Hematopoietic multipotent progenitor cell treated with erythropoietin and hydrocortisone succinate and interleukin-3 and kit ligand, for 4 days (in vitro differentiated cells): ENCODE results near the gene RAPH1.

Source experiments
- DNase-seq: peaks from one replicate; pipeline ENCODE4 v3.0.0-alpha.2; 2015

The RAPH1 gene

GRCh38 chr2:203360833-203361430 is 174.2 kb downstream of the RAPH1 start:
- DNase-seq = no peak

- DNase-seq = no peak
These were observed 175.7 kb downstream of the RAPH1 start for GRCh38 chr2:203359450-203359849.

DNA sequence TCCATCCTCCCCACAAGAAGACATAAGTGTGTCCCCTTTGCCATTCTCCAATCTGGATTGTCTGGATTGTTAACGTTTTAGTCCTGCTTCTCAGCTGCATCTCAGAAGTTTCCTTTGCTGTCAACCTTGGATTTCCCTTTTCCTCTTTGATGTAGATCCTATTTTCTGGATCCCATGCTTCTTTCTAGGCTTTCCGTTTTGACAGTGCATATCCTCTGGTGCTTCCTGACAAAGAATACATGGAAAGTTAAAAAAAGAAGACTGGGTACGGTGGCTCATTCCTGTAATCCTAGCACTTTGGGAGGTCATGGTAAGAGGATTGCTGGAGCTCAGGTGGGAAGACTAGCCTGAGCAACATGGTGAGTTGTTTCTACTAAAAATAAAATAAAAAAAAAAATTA is 180.1 kb downstream of the RAPH1 start:
- no peak for DNase-seq

DNA sequence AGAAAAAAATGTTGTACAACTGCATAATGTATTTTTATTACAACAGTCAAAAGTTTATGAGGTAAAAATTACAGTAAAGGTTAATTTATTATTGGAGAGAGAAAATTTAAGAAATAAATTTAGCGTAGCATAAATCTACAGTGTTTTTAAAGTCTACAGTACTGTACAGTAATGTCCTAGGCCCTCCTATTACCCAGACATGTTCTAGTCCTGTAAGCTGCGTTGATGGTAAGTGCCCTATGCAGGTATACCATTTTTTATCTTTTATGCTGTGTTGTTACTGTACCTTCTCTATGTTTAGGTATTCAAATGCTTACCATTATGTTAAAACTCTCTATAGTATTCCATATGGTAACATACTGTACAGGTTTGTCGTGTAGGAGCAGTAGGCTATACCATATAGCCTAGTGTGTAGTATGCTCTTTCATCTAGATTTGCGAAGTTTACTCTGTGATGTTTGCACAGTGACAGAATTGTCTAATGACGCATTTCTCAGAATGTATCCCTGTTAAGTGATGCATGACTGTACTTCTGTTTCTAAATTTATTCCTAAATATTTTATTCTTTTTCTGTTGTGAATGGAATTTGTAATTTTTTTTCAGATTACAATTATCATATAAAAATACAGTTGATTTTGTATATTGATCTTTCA is 182.4 kb downstream of the RAPH1 start:
- no peak for DNase-seq

DNA sequence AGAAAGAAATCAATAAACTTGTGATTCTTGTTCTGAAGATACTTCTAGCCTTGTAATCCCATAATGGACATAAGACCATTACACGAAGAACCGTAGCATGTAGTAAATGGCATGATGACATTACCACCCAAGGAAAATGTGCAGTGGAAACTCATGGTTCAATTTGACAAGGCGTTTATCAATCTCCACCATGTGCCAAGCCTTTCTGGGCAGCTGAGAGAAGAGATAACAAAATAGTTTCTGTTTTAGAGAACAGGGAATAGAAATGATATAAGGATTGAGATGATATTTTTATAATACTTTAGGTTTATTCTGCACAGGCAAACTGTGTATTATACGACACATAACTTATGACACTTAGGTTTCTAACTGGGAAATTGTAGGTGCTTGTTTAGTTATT is 187.7 kb downstream of the RAPH1 start:
- DNase-seq = peak; percentile 92

DNA sequence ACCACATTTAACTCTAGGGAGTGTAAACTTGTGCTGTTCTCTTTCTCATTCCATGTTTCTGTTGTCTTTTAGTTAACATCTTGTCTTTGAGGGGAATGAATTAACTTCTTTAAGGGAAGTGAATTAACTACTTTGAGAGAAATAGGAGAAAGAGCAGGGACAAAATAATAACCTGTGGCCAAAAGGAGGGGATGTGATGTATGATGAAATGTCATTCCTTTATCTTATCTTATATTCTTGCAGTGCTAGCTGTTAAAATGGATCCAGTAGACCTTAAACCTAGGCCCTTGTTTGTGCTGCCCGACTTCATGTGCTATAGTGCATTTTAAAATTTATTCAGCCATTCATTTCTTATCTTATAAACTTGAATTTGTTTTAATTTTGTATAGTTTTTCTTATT is 188.5 kb downstream of the RAPH1 start:
- DNase-seq = peak; percentile 7

DNA sequence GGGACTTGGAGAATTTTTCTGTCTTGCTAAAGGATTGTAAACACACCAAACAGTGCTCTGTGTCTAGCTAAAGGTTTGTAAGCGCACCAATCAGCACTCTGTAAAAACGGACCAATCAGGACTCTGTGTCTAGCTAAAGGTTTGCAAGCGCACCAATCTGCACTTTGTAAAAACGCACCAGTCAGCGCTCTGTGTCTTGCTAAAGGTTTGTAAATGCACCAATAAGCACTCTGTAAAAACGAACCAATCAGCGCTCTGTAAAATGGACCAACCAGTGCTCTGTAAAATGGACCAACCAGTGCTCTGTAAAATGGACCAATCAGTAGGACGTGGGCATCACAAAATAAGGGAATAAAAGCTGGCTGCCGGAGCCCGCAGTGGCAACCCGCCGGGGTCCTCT is 190.4 kb downstream of the RAPH1 start:
- DNase-seq = no peak
